IMR-90 (cell line): ENCODE measurements around the gene CTRB2. TPM values are rescaled to one million over a fixed set of nuclear protein-coding genes. Genes with fewer than 3 reads are reported as not detected.
A peak's percentile ranks its signal among the peaks of the same experiment; 100 is the strongest.

Experiments used
- ATAC-seq: fragments of 200-7000 bp; cut with Tn5 transposase; 2 replicates; pipeline ENCODE4 v1.9.1; 2020; ENCODE audit warnings: low read depth, mild to moderate bottlenecking, moderate library complexity
- BruUV-seq: library from RNA; stranded (reverse); fragments of 400-500 nt; replicated peaks from 2 replicates; lab custom pipeline; 2021; lab: Mats Ljungman, UMichigan
- CTCF ChIA-PET: fragments of 300-600 bp; formaldehyde crosslinking; extraction: SDS; loops from one replicate; lab custom pipeline; 2021; ENCODE audit warnings: antibody characterized with exemption; lab: Yijun Ruan, JAX
- POLR2A ChIA-PET: fragments of 300-600 bp; sonication (Branson Sonifier 250); formaldehyde crosslinking; loops from one replicate; lab custom pipeline; 2022; ENCODE audit warnings: antibody characterized with exemption; ENCODE audit not compliant: unreplicated experiment; lab: Charles Lee
- DNase-seq: peaks from one replicate; pipeline ENCODE4 v3.0.0; 2013
- H2AFZ ChIP-seq: replicated peaks from 2 replicates; pipeline ENCODE3; 2013; ENCODE audit warnings: low read length, mild to moderate bottlenecking; ENCODE audit not compliant: poor library complexity
- H2AK5ac ChIP-seq: 2 replicates; pipeline ENCODE4 v1.6.1; 2013; ENCODE audit warnings: low read depth, low read length, inconsistent platforms
- H2AK9ac ChIP-seq: replicated peaks from 2 replicates; pipeline ENCODE3; 2013; ENCODE audit warnings: mild to moderate bottlenecking, low read depth, low read length, moderate library complexity; ENCODE audit not compliant: poor library complexity
- H2BK120ac ChIP-seq: 2 replicates; pipeline ENCODE4 v1.6.1; 2013; ENCODE audit warnings: low read depth, low read length, inconsistent platforms
- H2BK15ac ChIP-seq: 3 replicates; pipeline ENCODE4 v1.6.1; 2013; ENCODE audit warnings: low read depth, low read length, inconsistent platforms
- H2BK20ac ChIP-seq: 2 replicates; pipeline ENCODE4 v1.6.1; 2013; ENCODE audit warnings: low read depth, mild to moderate bottlenecking, inconsistent platforms, low read length, moderate library complexity
- H2BK5ac ChIP-seq: 2 replicates; pipeline ENCODE4 v1.6.1; 2013; ENCODE audit warnings: mild to moderate bottlenecking, low read depth, low read length, inconsistent platforms; ENCODE audit not compliant: poor library complexity, severe bottlenecking
- H3K14ac ChIP-seq: replicated peaks from 2 replicates; pipeline ENCODE4 v1.6.1; 2013; ENCODE audit warnings: low read depth, low read length, inconsistent platforms
- H3K18ac ChIP-seq: 2 replicates; pipeline ENCODE4 v1.6.1; 2013; ENCODE audit warnings: low read depth, low read length, control low read depth
- H3K23ac ChIP-seq: 2 replicates; pipeline ENCODE4 v1.6.1; 2013; ENCODE audit warnings: low read depth, low read length, inconsistent platforms
- H3K27ac ChIP-seq: 2 replicates; pipeline ENCODE4 v1.5.1; 2013; ENCODE audit warnings: mild to moderate bottlenecking, control low read depth, low read length; ENCODE audit not compliant: insufficient read depth
- H3K27me3 ChIP-seq: 2 replicates; pipeline ENCODE4 v1.6.1; 2013; ENCODE audit warnings: low read length; ENCODE audit not compliant: control insufficient read depth, insufficient read depth
- H3K36me3 ChIP-seq: 2 replicates; pipeline ENCODE4 v1.6.1; 2013; ENCODE audit warnings: low read length, mixed read lengths; ENCODE audit not compliant: control insufficient read depth, insufficient read depth
- H3K4ac ChIP-seq: 2 replicates; pipeline ENCODE4 v1.6.1; 2013; ENCODE audit warnings: low read depth, low read length, inconsistent platforms
- H3K4me1 ChIP-seq: 2 replicates; pipeline ENCODE4 v1.6.1; 2013; ENCODE audit warnings: low read length, mixed read lengths; ENCODE audit not compliant: control insufficient read depth, insufficient read depth
- H3K4me2 ChIP-seq: 2 replicates; pipeline ENCODE4 v1.6.1; 2013; ENCODE audit warnings: low read depth, mild to moderate bottlenecking, control low read depth, low read length, moderate library complexity
- H3K4me3 ChIP-seq: 2 replicates; pipeline ENCODE4 v1.5.1; 2013; ENCODE audit warnings: low read depth, mild to moderate bottlenecking, control low read depth, low read length, moderate library complexity; ENCODE audit not compliant: insufficient read depth
- H3K56ac ChIP-seq: 2 replicates; pipeline ENCODE4 v1.6.1; 2013; ENCODE audit warnings: low read length, inconsistent platforms; ENCODE audit not compliant: insufficient read depth; ENCODE audit errors: extremely low read depth
- H3K79me1 ChIP-seq, 2 experiments: 2 replicates each; pipeline ENCODE4 v1.6.1; 2013; ENCODE audit warnings: low read length in 2 of 2, inconsistent platforms in 1 of 2, low read depth in 1 of 2
- H3K9ac ChIP-seq: 2 replicates; pipeline ENCODE4 v1.6.1; 2013; ENCODE audit warnings: low read depth, low read length, control low read depth
- H3K9me1 ChIP-seq: 2 replicates; pipeline ENCODE4 v1.6.1; 2013; ENCODE audit warnings: low read length, inconsistent platforms; ENCODE audit not compliant: insufficient read depth
- H3K9me3 ChIP-seq: 2 replicates; pipeline ENCODE4 v1.6.1; 2013; ENCODE audit warnings: low read length; ENCODE audit not compliant: control insufficient read depth, insufficient read depth
- H4K20me1 ChIP-seq: 2 replicates; pipeline ENCODE4 v1.6.1; 2013; ENCODE audit warnings: low read length, inconsistent platforms; ENCODE audit not compliant: insufficient read depth
- H4K5ac ChIP-seq: 2 replicates; pipeline ENCODE4 v1.6.1; 2013; ENCODE audit warnings: mild to moderate bottlenecking, low read depth, low read length, control low read depth
- H4K8ac ChIP-seq, 2 experiments: 2 replicates each; pipeline ENCODE4 v1.6.1; 2013; ENCODE audit warnings: low read depth in 2 of 2, low read length in 2 of 2, control low read depth in 1 of 2, inconsistent platforms in 1 of 2
- H4K91ac ChIP-seq: 2 replicates; pipeline ENCODE4 v1.6.1; 2013; ENCODE audit warnings: low read depth, low read length, inconsistent platforms; ENCODE audit not compliant: insufficient read depth
- MXI1 ChIP-seq: IDR thresholded peaks from 2 replicates; pipeline ENCODE4 v1.6.1; 2012; ENCODE audit warnings: low read depth, mild to moderate bottlenecking, low read length, moderate library complexity, borderline replicate concordance
- POLR2A ChIP-seq: IDR thresholded peaks from 2 replicates; pipeline ENCODE4 v1.6.1; 2012; ENCODE audit warnings: mild to moderate bottlenecking, low read depth, low read length
- RCOR1 ChIP-seq: IDR thresholded peaks from 2 replicates; pipeline ENCODE4 v1.6.1; 2012; ENCODE audit warnings: mild to moderate bottlenecking, low read length, improper control_type of control experiment; ENCODE audit not compliant: insufficient replicate concordance
- WGBS, 2 experiments: methylation state at CpG; one replicate each; pipeline versions ENCODE4 v1.1.5 to v1.1.7; 2013; ENCODE audit warnings: missing lambda C conversion rate in 2 of 2; ENCODE audit not compliant: insufficient read length in 1 of 2; ENCODE audit errors: extremely low coverage in 2 of 2; 5-methylcytosine and 5-hydroxymethylcytosine counted together
- dilution Hi-C: fragments of 300-500 bp; cut with HindIII; formaldehyde crosslinking; loops from one replicate; pipeline ENCODE4 v1.14.3; 2018; ENCODE audit warnings: low sequenced_read_pairs; ENCODE audit not compliant: unreplicated experiment
- in situ Hi-C: fragments of 300-500 bp; cut with MboI; formaldehyde crosslinking; loops from 3 replicates; pipeline ENCODE4 v1.14.3; 2019; ENCODE audit warnings: low sequenced_read_pairs, inconsistent platforms, mixed read lengths
- intact Hi-C: fragments of 100-400 bp; cut with micrococcal nuclease; formaldehyde crosslinking; loops from 2 replicates; pipeline ENCODE4 v1.10.0; 2022
- polyA plus RNA-seq, 3 experiments: library from polyadenylated mRNA; depleted of rRNA; stranded (reverse); fragments of >200 nt; gene quantifications; 2 replicates each; pipeline ENCODE4 v1.2.3, GENCODE V29; 2012; ENCODE audit warnings: low replicate concordance in 1 of 3
- total RNA-seq: library from RNA; depleted of rRNA; stranded (reverse); fragments of >200 nt; gene quantifications from 2 replicates; pipeline ENCODE4 v1.2.3, GENCODE V29; 2012

Gene CTRB2
- total and polyA plus RNA-seq, 2 of the 4 experiments (the other 2 are of a cell fraction): not detected

GRCh38 chr16:75248536-75249380, 41.8 kb upstream of the CTRB2 start:
- peaks cover 45% of the 10 kb centered on the region for H3K9me1 ChIP-seq
- H4K20me1 ChIP-seq: peaks cover 74% of the 10 kb centered on the region
- peaks cover 5% of the 10 kb centered on the region; the same call in 1 of the 2 replicates for H3K36me3 ChIP-seq
- H3K9ac ChIP-seq: peak overlapping the region; percentile 7; the same call in 1 of the 2 replicates
- intact Hi-C loops (no loop called here), in situ Hi-C loops (no loop called here), dilution Hi-C loops (no loop called here)
- peaks cover 4 to 57% of the 10 kb centered on the region in 2 experiments; a peak in 3 of 4 replicates for H3K79me1 ChIP-seq
- TF ChIP-seq MXI1: no peak
- TF ChIP-seq POLR2A: peak; percentile 27; the same call in 1 of the 2 replicates
- no peak for TF ChIP-seq RCOR1
- H3K27me3 ChIP-seq: no peaks in the 10 kb centered on the region
- BruUV-seq: no TSS peak
- peak overlapping the region; percentile 87 for H3K23ac ChIP-seq
- H3K27ac ChIP-seq: peak overlapping the region; percentile 93
- CTCF ChIA-PET: interaction anchor here (0.6 kb wide), 1 partner anchor 1180 kb away, joined by 3 read pairs; no protein-coding TSS in a partner anchor
- peaks cover 72% of the 10 kb centered on the region for H3K4me1 ChIP-seq
- peak overlapping the region; percentile 73 for H2AK9ac ChIP-seq
- no peak overlapping the region for H2BK15ac ChIP-seq
- peak overlapping the region; percentile 64 for H2AK5ac ChIP-seq
- H3K56ac ChIP-seq: no peak overlapping the region
- H2AFZ ChIP-seq: no peak overlapping the region
- DNase-seq (no peak), ATAC-seq (no peak)
- no peak overlapping the region for H3K4me3 ChIP-seq
- H3K14ac ChIP-seq: peak overlapping the region; percentile 72
- no peak overlapping the region for H2BK20ac ChIP-seq
- H4K5ac ChIP-seq: no peak overlapping the region
- no peak overlapping the region for H3K18ac ChIP-seq
- H3K9me3 ChIP-seq: no peaks in the 10 kb centered on the region
- 0 out of 2 replicates have a peak overlapping the region, but pooled peaks have one; percentile 25 for H2BK120ac ChIP-seq
- peak overlapping the region in 1 of 2 experiments; percentile 6; a peak in 1 of 4 replicates for H4K8ac ChIP-seq
- no peak overlapping the region for H4K91ac ChIP-seq
- POLR2A ChIA-PET: interaction anchor here (0.5 kb wide), 1 partner anchor 146 kb away, joined by 3 read pairs; no protein-coding TSS in a partner anchor
- peak overlapping the region; percentile 86; the same call in 1 of the 2 replicates for H3K4me2 ChIP-seq
- WGBS, 2 experiments: 92% methylated on average over 6 of the region's 17 CpGs; no CpG with 5 or more reads in 1 of the 2 experiments
- H3K4ac ChIP-seq: peak overlapping the region; percentile 85
- H2BK5ac ChIP-seq: peak overlapping the region; percentile 87
